Ovary (tissue), 3 donors: Measurements from ENCODE around the gene TBC1D19.

Experiments used
- CTCF ChIP-seq, 3 donors: fragments of 450-650 bp in 2 of 3; fragments of 200-600 bp in 1 of 3; IDR thresholded peaks; one replicate each; pipeline versions ENCODE4 v1.5.1 to v1.8.0; 2016 to 2022; ENCODE audit warnings: antibody characterized with exemption in 3 of 3, mild to moderate bottlenecking in 1 of 3
- POLR2A ChIP-seq: fragments of 450-650 bp; IDR thresholded peaks from one replicate; pipeline ENCODE4 v1.6.1; 2017; ENCODE audit warnings: antibody characterized with exemption, mild to moderate bottlenecking, moderate library complexity
- donor health status: DM: no; HTN: no; CAD: no.

GRCh38 chr4:26558166-26558895 lies 25.6 kb upstream of the TBC1D19 start:
- TF ChIP-seq CTCF (IDR thresholded peaks at IDR 0.05) = no peak
- TF ChIP-seq POLR2A = no peak
